ENCODE measurements around the gene MCHR1. TPM values are rescaled to one million over a fixed set of nuclear protein-coding genes. Genes with fewer than 3 reads are reported as not detected.
A peak's percentile ranks its signal among the peaks of the same experiment; 100 is the strongest.

The MCHR1 gene
- total and polyA plus RNA-seq, 9 of the 15 experiments (the other 6 are each of a cell fraction or from before 2014, with no cell fraction given), result 0.03 to 0.50 TPM; not detected in 7

DNA sequence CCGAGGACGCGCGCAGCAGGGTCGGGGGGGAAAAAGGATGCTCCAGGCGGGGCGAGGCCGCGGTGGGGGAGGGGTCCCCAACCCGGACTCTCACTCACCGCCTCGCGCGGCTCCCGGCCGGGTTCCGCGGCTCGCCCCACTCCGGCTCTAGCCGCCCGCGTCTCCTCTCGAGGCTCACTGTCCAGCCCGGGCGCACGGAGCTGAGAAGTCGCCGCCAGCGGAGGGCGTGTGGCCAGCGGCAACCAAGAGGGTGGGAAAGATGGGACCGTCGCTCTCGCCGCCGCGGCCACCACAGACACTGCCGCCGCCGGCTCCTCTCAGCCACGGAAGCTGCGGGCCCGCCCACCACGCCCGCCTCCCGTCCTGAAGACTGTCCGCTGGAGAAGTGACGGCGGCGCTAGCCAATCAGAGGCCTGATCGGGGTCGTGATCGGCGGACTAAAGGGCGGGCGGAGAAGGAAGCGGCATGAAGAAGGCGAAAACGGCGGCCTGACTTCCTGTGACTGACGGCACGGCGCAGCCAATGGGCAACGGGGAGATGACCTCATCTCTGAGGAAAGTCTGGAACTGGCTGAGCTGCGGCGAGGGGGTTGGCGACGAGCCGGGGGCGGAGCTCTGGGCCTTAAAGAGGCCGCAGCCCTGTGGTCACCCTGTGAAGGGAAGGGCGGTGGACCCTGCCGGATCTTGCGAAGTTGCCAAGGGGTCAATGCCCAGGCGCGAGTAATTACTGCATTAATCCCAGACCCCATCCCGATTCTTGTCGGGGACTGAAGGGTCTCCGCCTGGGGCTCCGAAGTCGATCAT, 42.7 kb upstream of the MCHR1 start, which contains the start of gene MRTFA (continued):
- TF ChIP-seq, protein P1, sequence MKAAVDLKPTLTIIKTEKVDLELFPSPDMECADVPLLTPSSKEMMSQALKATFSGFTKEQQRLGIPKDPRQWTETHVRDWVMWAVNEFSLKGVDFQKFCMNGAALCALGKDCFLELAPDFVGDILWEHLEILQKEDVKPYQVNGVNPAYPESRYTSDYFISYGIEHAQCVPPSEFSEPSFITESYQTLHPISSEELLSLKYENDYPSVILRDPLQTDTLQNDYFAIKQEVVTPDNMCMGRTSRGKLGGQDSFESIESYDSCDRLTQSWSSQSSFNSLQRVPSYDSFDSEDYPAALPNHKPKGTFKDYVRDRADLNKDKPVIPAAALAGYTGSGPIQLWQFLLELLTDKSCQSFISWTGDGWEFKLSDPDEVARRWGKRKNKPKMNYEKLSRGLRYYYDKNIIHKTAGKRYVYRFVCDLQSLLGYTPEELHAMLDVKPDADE (conservative IDR thresholded peaks at IDR 0.05; ENCODE audit: control insufficient read depth, low read depth, low read length), result peak; percentile 60; the same call in 1 of the 2 replicates
- TF ChIP-seq ZNF263 (CRISPR knock-in tag; IDR thresholded peaks at IDR 0.05; ENCODE audit: borderline replicate concordance), result peak; percentile 47; the same call in 1 of the 2 replicates
- TF ChIP-seq, protein P2, sequence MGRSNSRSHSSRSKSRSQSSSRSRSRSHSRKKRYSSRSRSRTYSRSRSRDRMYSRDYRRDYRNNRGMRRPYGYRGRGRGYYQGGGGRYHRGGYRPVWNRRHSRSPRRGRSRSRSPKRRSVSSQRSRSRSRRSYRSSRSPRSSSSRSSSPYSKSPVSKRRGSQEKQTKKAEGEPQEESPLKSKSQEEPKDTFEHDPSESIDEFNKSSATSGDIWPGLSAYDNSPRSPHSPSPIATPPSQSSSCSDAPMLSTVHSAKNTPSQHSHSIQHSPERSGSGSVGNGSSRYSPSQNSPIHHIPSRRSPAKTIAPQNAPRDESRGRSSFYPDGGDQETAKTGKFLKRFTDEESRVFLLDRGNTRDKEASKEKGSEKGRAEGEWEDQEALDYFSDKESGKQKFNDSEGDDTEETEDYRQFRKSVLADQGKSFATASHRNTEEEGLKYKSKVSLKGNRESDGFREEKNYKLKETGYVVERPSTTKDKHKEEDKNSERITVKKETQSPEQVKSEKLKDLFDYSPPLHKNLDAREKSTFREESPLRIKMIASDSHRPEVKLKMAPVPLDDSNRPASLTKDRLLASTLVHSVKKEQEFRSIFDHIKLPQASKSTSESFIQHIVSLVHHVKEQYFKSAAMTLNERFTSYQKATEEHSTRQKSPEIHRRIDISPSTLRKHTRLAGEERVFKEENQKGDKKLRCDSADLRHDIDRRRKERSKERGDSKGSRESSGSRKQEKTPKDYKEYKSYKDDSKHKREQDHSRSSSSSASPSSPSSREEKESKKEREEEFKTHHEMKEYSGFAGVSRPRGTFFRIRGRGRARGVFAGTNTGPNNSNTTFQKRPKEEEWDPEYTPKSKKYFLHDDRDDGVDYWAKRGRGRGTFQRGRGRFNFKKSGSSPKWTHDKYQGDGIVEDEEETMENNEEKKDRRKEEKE (IDR thresholded peaks at IDR 0.05; ENCODE audit: borderline replicate concordance in 1 of 2, control insufficient read depth in 1 of 2, low read depth in 2 of 2, low read length in 1 of 2), result no peak
- TF ChIP-seq ATF1 (CRISPR knock-in tag; IDR thresholded peaks at IDR 0.05), result no peak
- TF ChIP-seq ATF1 (tag; IDR thresholded peaks at IDR 0.05), result peak; percentile 93
- peak; percentile 37 to 52; a peak in 2 of 4 replicates for TF ChIP-seq SIN3A (IDR thresholded peaks at IDR 0.05; ENCODE audit: borderline replicate concordance in 2 of 2, control insufficient read depth in 1 of 2, low read depth in 2 of 2, low read length in 2 of 2)
- no peak for TF ChIP-seq SIN3B (IDR thresholded peaks at IDR 0.05; ENCODE audit: low read depth)
- TF ChIP-seq, protein P3, sequence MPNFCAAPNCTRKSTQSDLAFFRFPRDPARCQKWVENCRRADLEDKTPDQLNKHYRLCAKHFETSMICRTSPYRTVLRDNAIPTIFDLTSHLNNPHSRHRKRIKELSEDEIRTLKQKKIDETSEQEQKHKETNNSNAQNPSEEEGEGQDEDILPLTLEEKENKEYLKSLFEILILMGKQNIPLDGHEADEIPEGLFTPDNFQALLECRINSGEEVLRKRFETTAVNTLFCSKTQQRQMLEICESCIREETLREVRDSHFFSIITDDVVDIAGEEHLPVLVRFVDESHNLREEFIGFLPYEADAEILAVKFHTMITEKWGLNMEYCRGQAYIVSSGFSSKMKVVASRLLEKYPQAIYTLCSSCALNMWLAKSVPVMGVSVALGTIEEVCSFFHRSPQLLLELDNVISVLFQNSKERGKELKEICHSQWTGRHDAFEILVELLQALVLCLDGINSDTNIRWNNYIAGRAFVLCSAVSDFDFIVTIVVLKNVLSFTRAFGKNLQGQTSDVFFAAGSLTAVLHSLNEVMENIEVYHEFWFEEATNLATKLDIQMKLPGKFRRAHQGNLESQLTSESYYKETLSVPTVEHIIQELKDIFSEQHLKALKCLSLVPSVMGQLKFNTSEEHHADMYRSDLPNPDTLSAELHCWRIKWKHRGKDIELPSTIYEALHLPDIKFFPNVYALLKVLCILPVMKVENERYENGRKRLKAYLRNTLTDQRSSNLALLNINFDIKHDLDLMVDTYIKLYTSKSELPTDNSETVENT (CRISPR knock-in tag; IDR thresholded peaks at IDR 0.05), result peak; percentile 83; the same call in 1 of the 2 replicates
- peak; percentile 78 for TF ChIP-seq ASH1L (IDR thresholded peaks at IDR 0.05; ENCODE audit: borderline replicate concordance, low read depth, partially characterized antibody)
- TF ChIP-seq, protein P4, sequence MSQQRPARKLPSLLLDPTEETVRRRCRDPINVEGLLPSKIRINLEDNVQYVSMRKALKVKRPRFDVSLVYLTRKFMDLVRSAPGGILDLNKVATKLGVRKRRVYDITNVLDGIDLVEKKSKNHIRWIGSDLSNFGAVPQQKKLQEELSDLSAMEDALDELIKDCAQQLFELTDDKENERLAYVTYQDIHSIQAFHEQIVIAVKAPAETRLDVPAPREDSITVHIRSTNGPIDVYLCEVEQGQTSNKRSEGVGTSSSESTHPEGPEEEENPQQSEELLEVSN (IDR thresholded peaks at IDR 0.05; ENCODE audit: borderline replicate concordance in 1 of 2, extremely low read depth in 1 of 2, insufficient read depth in 1 of 2, insufficient read length in 1 of 2, low read depth in 1 of 2, low read length in 1 of 2, poor library complexity in 1 of 2, severe bottlenecking in 1 of 2), result peak; percentile 3 to 17
- TF ChIP-seq JUND (IDR thresholded peaks at IDR 0.05; ENCODE audit: borderline replicate concordance, low read depth, low read length), result peak; percentile 95
- TF ChIP-seq JUND (tag; IDR thresholded peaks at IDR 0.05; ENCODE audit: borderline replicate concordance, low read depth, low read length), result peak; percentile 87; the same call in 2 of the 3 replicates
- peak; percentile 54 for TF ChIP-seq NFYB (IDR thresholded peaks at IDR 0.05; ENCODE audit: extremely low read depth, insufficient read length)
- TF ChIP-seq PML (IDR thresholded peaks at IDR 0.05; ENCODE audit: low read length), result peak; percentile 39; the same call in 1 of the 2 replicates
- peak; percentile 64 for TF ChIP-seq POLR2B (IDR thresholded peaks at IDR 0.05; ENCODE audit: low read depth, partially characterized antibody)
- TF ChIP-seq ZKSCAN3 (CRISPR knock-in tag; IDR thresholded peaks at IDR 0.05), result no peak
- no peak for TF ChIP-seq ZNF143 (CRISPR knock-in tag; IDR thresholded peaks at IDR 0.05)
- TF ChIP-seq KDM5B (IDR thresholded peaks at IDR 0.05; ENCODE audit: insufficient replicate concordance, low read depth, low read length), result peak; percentile 61

Measured in K562 (cell line).